K562 (cell line): ENCODE results near the gene COLEC12. TPM values are rescaled to one million over a fixed set of nuclear protein-coding genes. Genes with fewer than 3 reads are reported as not detected.

ENCODE experiments used
- ATAC-seq: fragments of 200-7000 bp; cut with Tn5 transposase; 3 replicates; pipeline ENCODE4 v1.9.1; 2020; ENCODE audit warnings: moderate library complexity
- BruUV-seq: library from RNA; stranded (reverse); fragments of 400-500 nt; replicated peaks from 2 replicates; lab custom pipeline; 2021; lab: Mats Ljungman, UMichigan
- CTCF ChIA-PET: fragments of 300-600 bp; formaldehyde crosslinking; extraction: SDS; loops from one replicate; lab custom pipeline; 2021; ENCODE audit warnings: low intra/inter-chr PET ratio; lab: Yijun Ruan, JAX
- POLR2A ChIA-PET: fragments of 300-600, 350-650 bp; sonication (Branson Sonifier 250); formaldehyde crosslinking; extraction: SDS; loops from one replicate; lab custom pipeline; 2021; ENCODE audit warnings: antibody characterized with exemption, inconsistent platforms; lab: Yijun Ruan, JAX
- DNase-seq, 4 experiments: peaks; one replicate each; pipeline versions ENCODE4 v3.0.0 to v3.0.0-alpha.2; 2011 to 2018; ENCODE audit warnings: low spot score in 3 of 4, mixed read lengths in 3 of 4; ENCODE audit errors: extremely low read depth in 1 of 4
- FAIRE-seq: peaks from 2 replicates; lab custom pipeline; 2011; peaks lifted over from hg19 to GRCh38; lab: Jason Lieb, UNC
- H2AFZ ChIP-seq: 2 replicates; pipeline ENCODE4 v1.6.0; 2011; ENCODE audit warnings: low read depth, low read length, control low read depth, inconsistent platforms
- H3K27ac ChIP-seq: fragments of 200-600 bp; 3 replicates; pipeline ENCODE4 v1.8.0; 2011; ENCODE audit warnings: low read depth, mild to moderate bottlenecking, control low read depth, inconsistent platforms, low read length, moderate library complexity, mixed read lengths; ENCODE audit errors: extremely low read depth
- H3K27me3 ChIP-seq, 2 experiments: fragments of 300-600 bp in 1 of 2; 2 replicates in 1 of 2; 3 replicates in 1 of 2; pipeline versions ENCODE4 v1.6.0 to v1.8.0; 2011; ENCODE audit warnings: inconsistent platforms in 2 of 2, low read length in 2 of 2, mild to moderate bottlenecking in 1 of 2, mixed read lengths in 1 of 2, moderate library complexity in 1 of 2; ENCODE audit not compliant: control insufficient read depth in 2 of 2, insufficient read depth in 2 of 2
- H3K36me3 ChIP-seq: fragments of 300-600 bp; 3 replicates; pipeline ENCODE4 v1.8.0; 2011; ENCODE audit warnings: mild to moderate bottlenecking, low read length, inconsistent platforms; ENCODE audit not compliant: control insufficient read depth, insufficient read depth
- H3K4me1 ChIP-seq, 2 experiments: fragments of 200-600 bp in 1 of 2; replicated peaks in 1 of 2; 2 replicates in 1 of 2; 3 replicates in 1 of 2; pipeline versions ENCODE4 v1.5.1 to v1.8.0; 2011; ENCODE audit warnings: inconsistent platforms in 2 of 2, low read length in 2 of 2, mild to moderate bottlenecking in 1 of 2, mixed read lengths in 1 of 2, moderate library complexity in 1 of 2; ENCODE audit not compliant: control insufficient read depth in 2 of 2, insufficient read depth in 2 of 2
- H3K4me2 ChIP-seq: 2 replicates; pipeline ENCODE4 v1.6.1; 2011; ENCODE audit warnings: low read length, control low read depth, inconsistent platforms, mixed read lengths; ENCODE audit not compliant: insufficient read depth
- H3K4me3 ChIP-seq: fragments of 200-600 bp; sonication (generic), shearing (Covaris generic); 2 replicates; pipeline ENCODE4 v1.5.1; 2016; ENCODE audit warnings: control low read depth, inconsistent platforms
- H3K79me2 ChIP-seq: fragments of 200-600 bp; 3 replicates; pipeline ENCODE4 v1.8.0; 2011; ENCODE audit warnings: low read length, inconsistent platforms; ENCODE audit not compliant: control insufficient read depth, insufficient read depth
- H3K9ac ChIP-seq, 2 experiments: 2 replicates each; pipeline versions ENCODE4 v1.6.0 to v1.6.1; 2011; ENCODE audit warnings: low read depth in 2 of 2, low read length in 2 of 2, control low read depth in 1 of 2, inconsistent platforms in 1 of 2, mild to moderate bottlenecking in 1 of 2, mixed read lengths in 1 of 2; ENCODE audit not compliant: insufficient read depth in 1 of 2
- H3K9me1 ChIP-seq: one replicate; pipeline ENCODE4 v1.6.0; 2011; ENCODE audit warnings: inconsistent platforms, mild to moderate bottlenecking, low read length, moderate library complexity; ENCODE audit not compliant: control insufficient read depth, insufficient read depth
- H3K9me3 ChIP-seq: replicated peaks from 2 replicates; pipeline ENCODE4 v1.5.1; 2011; ENCODE audit warnings: low read depth, low read length, inconsistent platforms; ENCODE audit not compliant: control insufficient read depth, insufficient read depth
- H4K20me1 ChIP-seq: replicated peaks from 2 replicates; pipeline ENCODE4 v1.6.1; 2011; ENCODE audit warnings: low read length, inconsistent platforms, mixed read lengths; ENCODE audit not compliant: control insufficient read depth, insufficient read depth
- CEBPG ChIP-seq, 3 experiments: fragments of 200-800 bp in 1 of 3; sonication (Bioruptor generic) in 1 of 3; sonication (generic) in 1 of 3; formaldehyde crosslinking in 1 of 3; IDR thresholded peaks in 2 of 3; conservative IDR thresholded peaks in 1 of 3; 2 replicates each; pipeline versions ENCODE4 v1.6.1 to v1.8.0; 2016 to 2022; ENCODE audit warnings: missing compliant biosample characterization in 2 of 3, missing genetic modification characterization in 2 of 3, mild to moderate bottlenecking in 1 of 3, missing genetic modification reagents in 1 of 3
- GTF2B ChIP-seq: IDR thresholded peaks from 2 replicates; pipeline ENCODE4 v1.6.1; 2011; ENCODE audit not compliant: insufficient read length; ENCODE audit errors: extremely low read depth
- HNRNPL ChIP-seq: fragments of 200-400 bp; formaldehyde crosslinking; IDR thresholded peaks from 2 replicates; pipeline ENCODE4 v1.6.1; 2017; ENCODE audit warnings: low read depth, mild to moderate bottlenecking, low read length
- NCOA4 ChIP-seq: fragments of 450-650 bp; IDR thresholded peaks from 2 replicates; pipeline ENCODE4 v1.6.1; 2018; ENCODE audit warnings: mild to moderate bottlenecking; ENCODE audit not compliant: partially characterized antibody
- PYGO2 ChIP-seq: fragments of 450-650 bp; IDR thresholded peaks from 2 replicates; pipeline ENCODE4 v1.6.1; 2016; ENCODE audit warnings: mild to moderate bottlenecking, missing genetic modification characterization, moderate library complexity, missing compliant biosample characterization
- SAFB ChIP-seq: fragments of 200-400 bp; formaldehyde crosslinking; IDR thresholded peaks from 2 replicates; pipeline ENCODE4 v1.6.1; 2017; ENCODE audit warnings: low read depth, low read length, borderline replicate concordance
- STAG1 ChIP-seq: sonication (generic); formaldehyde crosslinking; IDR thresholded peaks from 2 replicates; pipeline ENCODE4 v1.5.0; 2020; ENCODE audit warnings: missing genetic modification reagents, borderline replicate concordance
- STAT5B ChIP-seq: fragments of 250-450 bp; sonication (Bioruptor Pico); IDR thresholded peaks from 2 replicates; pipeline ENCODE4 v1.8.0; 2021; ENCODE audit warnings: mild to moderate bottlenecking, inconsistent platforms
- XRCC5 ChIP-seq: fragments of 200-400 bp; formaldehyde crosslinking; IDR thresholded peaks from 2 replicates; pipeline ENCODE4 v1.6.1; 2017; ENCODE audit warnings: low read depth, mild to moderate bottlenecking, low read length
- WGBS: fragments of 100-300 bp; shearing (Covaris generic); methylation state at CpG from one replicate; pipeline ENCODE4 v1.1.6; 2016; ENCODE audit warnings: low coverage, mixed read lengths; ENCODE audit not compliant: insufficient coverage; ENCODE audit errors: missing lambda C conversion rate; 5-methylcytosine and 5-hydroxymethylcytosine counted together
- in situ Hi-C: fragments of 300-500 bp; cut with MboI; formaldehyde crosslinking; loops from 4 replicates; pipeline ENCODE4 v1.15.0; 2018; ENCODE audit warnings: inconsistent platforms, mixed read lengths
- intact Hi-C: fragments of 100-400 bp; cut with micrococcal nuclease; formaldehyde crosslinking; loops from 2 replicates; pipeline ENCODE4 v1.14.2; 2022
- polyA plus RNA-seq, 8 experiments: library from polyadenylated mRNA; depleted of rRNA in 4 of 8; stranded (reverse) in 5 of 8; unstranded in 3 of 8; fragments of >200 nt; fragmentation: Nextera tagmentation in 2 of 8; fragmentation: Illumina TruSeq in 1 of 8; extraction: Ambion mirVana in 2 of 8; extraction: Trizol in 1 of 8; gene quantifications; 2 replicates each; pipeline versions ENCODE4 v1.2.1 to v1.2.3, GENCODE V29; 2011 to 2014; ENCODE audit warnings: inconsistent platforms in 1 of 8, missing spikeins in 1 of 8
- total RNA-seq, 7 experiments: library from RNA; depleted of rRNA in 6 of 7; stranded (reverse); fragments of >200 nt in 6 of 7; fragmentation: Illumina TruSeq in 2 of 7; extraction: Trizol in 2 of 7; gene quantifications; 2 replicates each; pipeline versions ENCODE4 v1.2.1 to v1.2.3, GENCODE V29; 2011 to 2021; ENCODE audit warnings: low replicate concordance in 1 of 7
- TF ChIP-seq, protein P1 (sequence below): IDR thresholded peaks from 2 replicates; pipeline ENCODE4 v1.6.1; 2011; ENCODE audit warnings: borderline replicate concordance, low read depth, mild to moderate bottlenecking, moderate library complexity, low read length; ENCODE audit not compliant: insufficient read depth, poor library complexity, severe bottlenecking

COLEC12 gene
- total and polyA plus RNA-seq, 9 of the 15 experiments (the other 6 are each of a cell fraction or from before 2014, with no cell fraction given), result 0.04 TPM; not detected in 8

DNA sequence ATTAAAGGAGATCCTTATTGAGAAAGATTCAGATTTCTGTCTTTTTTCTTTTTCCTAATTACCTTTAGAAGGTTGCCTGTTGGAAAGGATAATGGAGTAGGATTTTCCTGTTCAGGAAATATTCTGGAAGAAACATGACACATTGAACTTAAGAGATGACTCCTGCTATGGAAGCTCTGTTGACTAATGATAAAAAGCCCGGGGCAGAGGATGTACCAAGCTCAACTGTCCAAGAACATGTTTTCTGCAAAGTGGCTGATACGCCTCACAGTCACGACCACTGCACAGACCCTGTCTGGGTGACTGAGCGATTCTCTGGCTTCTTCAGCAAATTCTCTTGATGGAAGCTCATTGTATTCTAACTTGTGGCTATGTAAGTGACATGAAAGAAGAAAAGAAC, 146.5 kb downstream of the COLEC12 start:
- peaks cover 12 to 13% of the 10 kb centered on the region in 2 experiments; a peak in 4 of 5 replicates for H3K27me3 ChIP-seq
- BruUV-seq, result no TSS peak

More for the DNA sequence above, 146.5 kb downstream of the COLEC12 start:
- DNase-seq (no peak), ATAC-seq (no peak)
- Histone ChIP-seq H3K4me3 (no peak overlapping the region), H2AFZ (no peak overlapping the region), H3K4me2 (no peak overlapping the region), H3K9me3 (no peaks in the 10 kb centered on the region), H3K4me1 (no peaks in the 10 kb centered on the region), H3K9ac (no peak overlapping the region), H3K27ac (no peak overlapping the region), H3K9me1 (no peaks in the 10 kb centered on the region)
- in situ Hi-C loops, result no loop called here
- intact Hi-C loops, result no loop called here
- ChIA-PET CTCF (no interaction called here), POLR2A (interaction anchor here (0.7 to 1.1 kb wide), 2 partner anchors 24 to 218 kb away, joined by 3 read pairs; no protein-coding TSS in a partner anchor)
- no peak for TF ChIP-seq CEBPG (CRISPR knock-in tag; IDR thresholded peaks at IDR 0.05)
- TF ChIP-seq CEBPG (tag; conservative IDR thresholded peaks at IDR 0.05 in 1 of 2, IDR thresholded peaks at IDR 0.05 in 1 of 2), result no peak
- no peak for TF ChIP-seq NCOA4
- TF ChIP-seq SAFB, result no peak
- TF ChIP-seq, protein P1, sequence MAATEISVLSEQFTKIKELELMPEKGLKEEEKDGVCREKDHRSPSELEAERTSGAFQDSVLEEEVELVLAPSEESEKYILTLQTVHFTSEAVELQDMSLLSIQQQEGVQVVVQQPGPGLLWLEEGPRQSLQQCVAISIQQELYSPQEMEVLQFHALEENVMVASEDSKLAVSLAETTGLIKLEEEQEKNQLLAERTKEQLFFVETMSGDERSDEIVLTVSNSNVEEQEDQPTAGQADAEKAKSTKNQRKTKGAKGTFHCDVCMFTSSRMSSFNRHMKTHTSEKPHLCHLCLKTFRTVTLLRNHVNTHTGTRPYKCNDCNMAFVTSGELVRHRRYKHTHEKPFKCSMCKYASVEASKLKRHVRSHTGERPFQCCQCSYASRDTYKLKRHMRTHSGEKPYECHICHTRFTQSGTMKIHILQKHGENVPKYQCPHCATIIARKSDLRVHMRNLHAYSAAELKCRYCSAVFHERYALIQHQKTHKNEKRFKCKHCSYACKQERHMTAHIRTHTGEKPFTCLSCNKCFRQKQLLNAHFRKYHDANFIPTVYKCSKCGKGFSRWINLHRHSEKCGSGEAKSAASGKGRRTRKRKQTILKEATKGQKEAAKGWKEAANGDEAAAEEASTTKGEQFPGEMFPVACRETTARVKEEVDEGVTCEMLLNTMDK, result no peak
- TF ChIP-seq STAT5B (CRISPR knock-in tag), result no peak
- no peak for TF ChIP-seq STAG1 (CRISPR knock-in tag)
- no peak for TF ChIP-seq HNRNPL
- no peak for TF ChIP-seq GTF2B
- TF ChIP-seq XRCC5, result no peak
- TF ChIP-seq PYGO2 (tag), result no peak
- TF ChIP-seq, all 486 proteins: peak for 0
- H3K79me2 ChIP-seq, result no peaks in the 10 kb centered on the region
- no peak for FAIRE-seq
- H3K36me3 ChIP-seq, result no peaks in the 10 kb centered on the region
- H4K20me1 ChIP-seq, result no peaks in the 10 kb centered on the region
- WGBS, result 1% methylated on average over 4 of the region's 4 CpGs
